T-helper 2 cell treated with Interferon-gamma antibody and Interleukin-4, amounts not matched to agents 5 μg/mL and 100 μg/mL, for 36 hours (primary cell): Measurements from ENCODE around the gene SLC7A11.
"Not testable (repeated sequence)": the region's sequence is repeated elsewhere in the genome, so short reads cannot be mapped to it uniquely, and the experiment has no call there.

Experiments
- DNase-seq: peaks from one replicate; pipeline ENCODE4 v3.0.0; 2021; ENCODE audit warnings: low spot score
- H3K27ac Mint-ChIP-seq: one replicate; pipeline ENCODE4 v1.8.0; 2021; ENCODE audit warnings: mild to moderate bottlenecking, mixed read lengths
- H3K27me3 Mint-ChIP-seq: one replicate; pipeline ENCODE4 v1.8.0; 2021; ENCODE audit warnings: low read depth, mixed read lengths
- H3K36me3 Mint-ChIP-seq: one replicate; pipeline ENCODE4 v1.8.0; 2021; ENCODE audit warnings: low read depth, mixed read lengths
- H3K4me1 Mint-ChIP-seq: one replicate; pipeline ENCODE4 v1.8.0; 2021; ENCODE audit warnings: low read depth, mixed read lengths
- H3K4me3 Mint-ChIP-seq: one replicate; pipeline ENCODE4 v1.8.0; 2022; ENCODE audit warnings: mild to moderate bottlenecking, moderate library complexity, mixed read lengths
- H3K9me3 Mint-ChIP-seq: one replicate; pipeline ENCODE4 v1.8.0; 2021; ENCODE audit warnings: mixed read lengths

SLC7A11 gene

DNA sequence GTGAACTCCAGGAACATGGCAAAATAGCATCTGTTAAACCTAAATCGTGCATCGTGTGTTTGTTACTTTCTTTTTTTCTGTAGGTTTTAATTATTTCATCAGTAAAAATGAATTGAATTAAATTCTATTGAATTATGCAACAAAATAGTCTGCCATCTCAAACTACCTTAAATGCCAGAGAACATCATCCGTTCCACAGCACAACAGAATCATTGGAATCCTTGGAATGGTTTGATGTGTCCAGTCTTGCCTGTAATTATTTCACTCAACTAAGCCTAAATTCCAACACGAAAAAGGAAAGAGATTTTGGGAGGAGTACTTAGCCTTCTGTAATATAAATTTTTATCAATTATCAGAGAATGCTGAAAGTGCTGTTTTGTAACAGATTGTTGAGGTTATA is 17.1 kb upstream of the SLC7A11 start:
- Mint-ChIP-seq H3K36me3 (no peaks in the 10 kb centered on the region), H3K27me3 (peaks cover 31% of the 10 kb centered on the region), H3K27ac (no peak overlapping the region), H3K4me1 (peaks cover 10% of the 10 kb centered on the region), H3K9me3 (no peaks in the 10 kb centered on the region), H3K4me3 (no peak overlapping the region)
- DNase-seq, result no peak

DNA sequence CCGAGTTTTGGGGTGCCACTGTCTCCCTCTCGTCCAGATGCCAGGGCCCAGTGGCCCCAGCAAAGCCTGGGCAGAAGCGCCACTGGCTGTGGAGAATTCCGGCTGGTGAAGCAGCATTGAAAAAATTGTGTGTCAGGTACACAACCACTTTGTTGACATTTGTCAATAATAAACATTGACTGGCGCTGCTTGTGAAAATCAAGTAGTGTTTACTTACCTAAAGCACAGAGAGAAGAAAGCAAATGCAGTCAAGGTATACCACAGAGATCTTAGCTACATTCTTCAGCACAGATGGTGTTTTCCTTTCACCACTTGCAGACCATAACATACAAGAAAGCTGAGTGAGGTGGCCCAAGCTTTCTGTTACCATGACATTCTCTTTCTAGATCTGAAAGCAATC is 14.5 kb upstream of the SLC7A11 start:
- DNase-seq, result no peak
- Mint-ChIP-seq H3K4me1 (peaks cover 10% of the 10 kb centered on the region), H3K4me3 (no peak overlapping the region), H3K27ac (no peak overlapping the region), H3K27me3 (peaks cover 29% of the 10 kb centered on the region), H3K36me3 (no peaks in the 10 kb centered on the region), H3K9me3 (no peaks in the 10 kb centered on the region)

DNA sequence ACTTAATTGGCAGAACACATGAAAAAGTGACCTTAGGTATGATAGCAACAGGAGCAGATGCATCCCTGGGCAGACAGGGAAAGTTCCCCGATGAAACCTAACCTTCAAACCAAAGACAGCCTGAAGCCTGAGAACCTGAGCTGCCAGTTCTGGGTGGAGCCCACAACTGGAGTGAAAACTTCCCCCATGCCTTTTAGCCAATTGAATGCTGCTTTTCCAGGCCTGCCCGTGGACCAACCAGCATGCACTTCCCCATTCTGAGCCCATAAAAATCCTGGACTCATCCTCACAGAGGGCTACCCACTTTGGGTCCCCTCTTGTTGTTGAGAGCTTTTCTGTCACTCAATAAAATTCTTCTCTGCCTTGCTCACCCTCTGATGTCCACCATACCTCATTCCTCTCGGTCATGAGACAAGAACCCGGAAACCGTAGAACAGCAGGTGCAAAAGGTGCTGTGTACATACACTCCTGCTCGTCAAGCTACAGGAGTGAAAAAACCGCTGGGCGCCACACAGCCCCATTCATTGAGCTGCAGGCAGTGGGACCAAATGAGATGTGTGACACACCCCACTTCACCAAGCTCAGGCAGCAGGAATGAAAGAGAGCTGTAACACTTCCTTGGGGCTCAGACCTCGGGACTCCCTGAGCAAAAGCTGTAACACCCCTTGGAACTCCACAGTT is 13.9 kb upstream of the SLC7A11 start:
- Mint-ChIP-seq H3K36me3 (no peaks in the 10 kb centered on the region), H3K4me3 (no peak overlapping the region), H3K9me3 (no peaks in the 10 kb centered on the region), H3K4me1 (peaks cover 10% of the 10 kb centered on the region), H3K27ac (no peak overlapping the region), H3K27me3 (peaks cover 28% of the 10 kb centered on the region)
- no peak for DNase-seq

DNA sequence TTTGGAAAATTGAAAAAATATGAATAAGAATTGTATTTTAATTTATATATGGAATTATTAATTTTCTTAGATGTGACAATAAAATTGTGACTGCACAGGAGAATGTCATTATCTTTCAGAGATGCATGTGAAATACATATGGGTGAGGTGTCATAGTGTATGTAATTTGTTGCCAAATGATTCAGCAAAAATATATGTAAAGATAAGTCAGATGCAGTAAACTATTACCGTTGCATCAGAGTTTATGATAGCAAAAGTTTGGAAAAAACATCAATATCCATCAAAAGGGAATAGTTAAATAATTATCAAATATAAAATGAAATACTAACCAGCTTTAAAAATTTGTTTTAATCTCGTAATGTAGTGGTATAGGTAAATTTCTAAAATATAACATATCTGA is 10.4 kb upstream of the SLC7A11 start:
- no peak overlapping the region for H3K27ac Mint-ChIP-seq
- H3K4me3 Mint-ChIP-seq, result no peak overlapping the region
- H3K4me1 Mint-ChIP-seq, result peaks cover 7% of the 10 kb centered on the region
- H3K27me3 Mint-ChIP-seq, result peaks cover 18% of the 10 kb centered on the region
- no peaks in the 10 kb centered on the region for H3K9me3 Mint-ChIP-seq
- no peaks in the 10 kb centered on the region for H3K36me3 Mint-ChIP-seq
- no peak for DNase-seq

DNA sequence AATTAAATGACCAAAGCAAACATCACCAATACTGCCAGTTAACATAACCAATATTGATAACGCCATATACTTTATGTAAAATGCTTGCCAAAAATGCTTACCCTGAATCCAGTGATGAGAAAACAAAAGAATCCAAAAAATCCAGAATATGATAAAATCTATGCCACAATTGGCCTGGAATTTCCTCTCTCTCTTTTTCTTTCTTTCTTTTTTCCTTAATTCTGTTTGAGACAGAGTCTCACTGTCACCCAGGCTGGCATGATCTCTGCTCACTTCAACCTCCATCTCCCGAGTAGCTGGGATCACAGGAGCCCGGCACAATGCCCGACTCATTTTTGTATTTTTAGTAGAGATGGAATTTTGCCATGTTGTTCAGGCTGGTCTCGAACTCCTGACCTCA is 9.8 kb upstream of the SLC7A11 start:
- Mint-ChIP-seq H3K36me3 (no peaks in the 10 kb centered on the region), H3K27me3 (peaks cover 16% of the 10 kb centered on the region), H3K4me3 (no peak overlapping the region), H3K9me3 (no peaks in the 10 kb centered on the region), H3K4me1 (peaks cover 8% of the 10 kb centered on the region), H3K27ac (no peak overlapping the region)
- DNase-seq, result no peak

DNA sequence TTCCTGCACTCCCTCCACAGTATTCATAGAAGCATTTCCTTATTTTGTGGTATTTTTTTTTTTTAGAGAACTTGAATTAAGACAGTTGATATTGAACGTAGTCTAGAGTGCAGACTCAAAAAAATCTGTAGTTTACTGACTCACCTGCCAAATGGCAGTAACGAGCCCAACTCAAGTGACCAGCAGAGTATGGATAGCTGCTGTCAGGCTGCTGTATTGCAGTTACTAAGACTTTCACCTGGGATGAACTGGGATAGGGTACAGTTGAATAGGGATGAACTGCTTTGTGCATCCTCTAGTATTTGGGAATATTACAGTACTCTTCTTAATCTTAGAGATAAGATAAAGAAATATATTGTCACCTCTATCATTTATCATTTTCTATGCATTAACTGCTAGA is 7.0 kb upstream of the SLC7A11 start:
- H3K9me3 Mint-ChIP-seq, result no peaks in the 10 kb centered on the region
- no peaks in the 10 kb centered on the region for H3K36me3 Mint-ChIP-seq
- DNase-seq, result no peak
- H3K27ac Mint-ChIP-seq, result no peak overlapping the region
- H3K27me3 Mint-ChIP-seq, result peaks cover 12% of the 10 kb centered on the region
- H3K4me1 Mint-ChIP-seq, result peaks cover 1% of the 10 kb centered on the region
- H3K4me3 Mint-ChIP-seq, result no peak overlapping the region

DNA sequence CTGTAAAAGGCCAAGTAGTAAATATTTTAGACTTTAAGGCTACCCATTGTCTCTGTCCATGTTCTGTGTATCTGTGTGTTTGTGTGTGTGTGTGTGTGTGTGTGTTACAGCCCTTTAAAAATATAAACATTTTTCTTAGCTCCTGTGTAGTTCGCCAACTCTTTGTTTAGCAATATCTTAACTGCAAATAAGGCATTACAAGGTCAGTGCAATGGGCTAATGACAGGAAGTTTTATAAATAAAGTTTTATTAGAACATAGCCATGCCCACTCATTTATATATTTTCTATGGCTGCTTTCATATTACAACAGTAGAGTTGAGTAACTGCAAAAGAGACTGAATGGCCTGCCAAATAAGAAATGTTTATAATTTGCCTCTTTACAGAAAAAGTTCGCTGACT is 5.9 kb upstream of the SLC7A11 start:
- H3K9me3 Mint-ChIP-seq, result no peaks in the 10 kb centered on the region
- H3K4me1 Mint-ChIP-seq, result peaks cover 6% of the 10 kb centered on the region
- no peak for DNase-seq
- no peaks in the 10 kb centered on the region for H3K36me3 Mint-ChIP-seq
- H3K4me3 Mint-ChIP-seq, result no peak overlapping the region
- peaks cover 10% of the 10 kb centered on the region for H3K27me3 Mint-ChIP-seq
- no peak overlapping the region for H3K27ac Mint-ChIP-seq

DNA sequence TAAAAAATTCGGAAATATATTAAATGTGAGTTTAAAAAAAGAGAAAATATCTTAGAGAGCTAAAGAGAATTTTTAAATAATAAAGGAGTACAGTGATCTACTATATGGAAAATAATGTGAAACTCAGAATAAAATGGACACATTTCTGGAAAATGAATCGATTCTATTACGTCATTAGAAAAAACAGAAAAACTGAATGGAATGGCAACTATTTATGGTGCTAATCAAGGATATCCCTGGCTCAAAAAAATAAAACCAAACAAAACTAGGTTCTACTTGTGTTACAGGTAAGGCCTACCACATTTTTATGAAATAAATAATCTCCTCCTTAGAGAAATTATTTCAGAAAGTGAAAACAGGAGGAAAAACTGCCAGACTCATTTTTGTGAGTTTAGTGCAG is 5.5 kb upstream of the SLC7A11 start:
- DNase-seq, result no peak
- no peaks in the 10 kb centered on the region for H3K36me3 Mint-ChIP-seq
- peaks cover 8% of the 10 kb centered on the region for H3K27me3 Mint-ChIP-seq

DNA sequence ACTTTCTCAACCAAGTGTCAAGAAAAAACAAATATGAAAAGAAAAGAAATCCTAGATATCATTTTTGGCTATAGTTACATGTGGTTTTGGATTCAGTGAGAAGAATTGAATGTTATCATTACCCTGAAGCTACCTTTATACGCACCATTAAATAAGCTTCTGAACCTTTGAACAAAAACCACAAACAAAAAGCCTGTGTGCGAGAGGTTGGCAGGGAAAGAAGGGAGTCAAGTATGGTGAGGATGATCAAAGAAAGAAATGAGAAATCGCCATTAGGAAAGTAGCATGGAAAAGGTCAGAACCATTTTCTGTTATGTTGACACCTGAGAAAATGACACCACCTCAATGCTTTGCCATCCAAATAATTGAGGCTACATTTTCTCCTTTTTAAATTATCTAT is 1.2 kb upstream of the SLC7A11 start:
- peaks cover 35% of the 10 kb centered on the region for H3K4me1 Mint-ChIP-seq
- H3K27me3 Mint-ChIP-seq, result no peaks in the 10 kb centered on the region
- no peaks in the 10 kb centered on the region for H3K9me3 Mint-ChIP-seq
- H3K27ac Mint-ChIP-seq, result peak overlapping the region; percentile 65
- DNase-seq, result no peak
- H3K4me3 Mint-ChIP-seq, result peak overlapping the region; percentile 9
- peaks cover 1% of the 10 kb centered on the region for H3K36me3 Mint-ChIP-seq

More for the DNA sequence above, 5.5 kb upstream of the SLC7A11 start:
- Mint-ChIP-seq H3K27ac (no peak overlapping the region), H3K9me3 (no peaks in the 10 kb centered on the region), H3K4me1 (peaks cover 6% of the 10 kb centered on the region), H3K4me3 (no peak overlapping the region)

DNA sequence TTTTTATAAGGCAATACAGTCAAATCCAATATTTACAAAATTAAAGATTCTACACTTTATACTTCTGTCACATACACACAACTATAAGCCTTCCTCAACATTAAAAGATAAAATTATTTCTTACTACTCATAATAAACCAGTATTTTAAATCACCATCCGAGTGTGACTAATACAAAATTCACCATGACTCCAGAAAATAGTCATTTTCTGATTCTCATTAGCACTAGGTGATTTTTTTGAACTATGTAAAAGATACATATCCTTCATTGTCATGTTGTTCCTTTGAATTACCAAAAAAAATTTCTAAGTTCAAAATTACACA is 646 bp upstream of the SLC7A11 start:
- no peaks in the 10 kb centered on the region for H3K27me3 Mint-ChIP-seq
- no peaks in the 10 kb centered on the region for H3K9me3 Mint-ChIP-seq
- no peak for DNase-seq
- H3K36me3 Mint-ChIP-seq, result peaks cover 1% of the 10 kb centered on the region
- peak overlapping the region; percentile 93 for H3K4me3 Mint-ChIP-seq
- H3K4me1 Mint-ChIP-seq, result peaks cover 37% of the 10 kb centered on the region
- H3K27ac Mint-ChIP-seq, result peak overlapping the region; percentile 96

DNA sequence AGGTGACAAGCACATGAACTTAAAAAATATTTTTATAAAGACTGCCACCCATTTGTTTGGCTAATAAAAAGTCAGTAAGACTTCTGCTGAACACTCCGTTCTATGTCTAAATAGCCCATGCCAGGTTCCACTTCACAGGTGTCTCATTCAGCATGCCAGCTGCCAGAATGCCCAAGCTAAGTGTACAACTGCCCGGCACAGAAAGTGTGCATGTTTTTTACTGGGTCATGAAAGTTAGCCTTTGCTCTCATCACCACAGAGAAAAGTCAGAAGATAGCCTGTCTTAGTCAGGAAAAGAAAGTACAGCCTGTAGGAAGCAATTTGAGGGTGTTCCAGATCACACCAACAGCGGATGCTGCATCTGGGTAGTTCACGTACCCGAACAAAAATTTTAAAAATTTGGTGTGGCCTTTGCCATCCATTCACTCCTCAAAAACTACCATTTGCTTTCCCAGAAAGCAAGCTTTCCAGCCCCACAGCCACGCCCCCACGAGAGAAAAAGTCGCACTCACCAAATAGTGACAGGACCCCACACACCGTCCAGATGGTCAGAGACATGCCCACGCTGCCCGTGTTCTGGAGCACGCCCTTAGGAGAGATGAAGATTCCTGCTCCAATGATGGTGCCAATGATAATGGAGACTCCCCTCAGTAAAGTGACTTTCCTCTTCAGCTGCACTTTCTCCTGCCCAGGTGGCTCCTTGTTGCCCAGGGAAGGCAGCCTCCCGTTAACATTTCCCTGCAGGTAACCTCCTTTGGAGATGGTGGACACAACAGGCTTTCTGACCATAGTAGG is 671 bp downstream of the SLC7A11 start:
- H3K36me3 Mint-ChIP-seq, result peaks cover 2% of the 10 kb centered on the region
- no peak for DNase-seq
- peaks cover 1% of the 10 kb centered on the region for H3K9me3 Mint-ChIP-seq
- H3K27me3 Mint-ChIP-seq, result no peaks in the 10 kb centered on the region
- H3K4me1 Mint-ChIP-seq, result peaks cover 36% of the 10 kb centered on the region
- peak overlapping the region; percentile 96 for H3K27ac Mint-ChIP-seq
- peak overlapping the region; percentile 93 for H3K4me3 Mint-ChIP-seq

DNA sequence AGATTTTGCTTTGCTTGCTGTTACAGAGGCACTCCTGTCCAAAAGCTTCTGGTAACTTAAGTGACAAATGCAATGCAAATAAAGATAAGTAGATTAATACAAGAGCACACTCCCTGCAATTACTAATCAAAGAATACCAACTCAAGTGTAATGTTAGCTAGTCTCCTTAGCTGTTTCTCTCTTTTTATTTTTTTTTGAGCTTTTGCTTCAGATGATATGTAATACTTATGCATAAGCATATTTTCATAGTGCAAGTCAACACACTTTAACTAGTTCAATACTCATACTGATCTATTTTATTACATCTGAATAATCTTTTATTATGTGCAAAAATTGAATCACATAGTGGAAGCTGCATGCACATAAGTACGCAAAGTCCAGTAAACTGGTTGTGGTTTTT is 2.7 kb downstream of the SLC7A11 start:
- Mint-ChIP-seq H3K4me1 (peaks cover 50% of the 10 kb centered on the region), H3K4me3 (peak overlapping the region; percentile 93), H3K27ac (peak overlapping the region; percentile 52), H3K9me3 (peaks cover 3% of the 10 kb centered on the region), H3K36me3 (peaks cover 7% of the 10 kb centered on the region), H3K27me3 (no peaks in the 10 kb centered on the region)
- DNase-seq, result no peak

DNA sequence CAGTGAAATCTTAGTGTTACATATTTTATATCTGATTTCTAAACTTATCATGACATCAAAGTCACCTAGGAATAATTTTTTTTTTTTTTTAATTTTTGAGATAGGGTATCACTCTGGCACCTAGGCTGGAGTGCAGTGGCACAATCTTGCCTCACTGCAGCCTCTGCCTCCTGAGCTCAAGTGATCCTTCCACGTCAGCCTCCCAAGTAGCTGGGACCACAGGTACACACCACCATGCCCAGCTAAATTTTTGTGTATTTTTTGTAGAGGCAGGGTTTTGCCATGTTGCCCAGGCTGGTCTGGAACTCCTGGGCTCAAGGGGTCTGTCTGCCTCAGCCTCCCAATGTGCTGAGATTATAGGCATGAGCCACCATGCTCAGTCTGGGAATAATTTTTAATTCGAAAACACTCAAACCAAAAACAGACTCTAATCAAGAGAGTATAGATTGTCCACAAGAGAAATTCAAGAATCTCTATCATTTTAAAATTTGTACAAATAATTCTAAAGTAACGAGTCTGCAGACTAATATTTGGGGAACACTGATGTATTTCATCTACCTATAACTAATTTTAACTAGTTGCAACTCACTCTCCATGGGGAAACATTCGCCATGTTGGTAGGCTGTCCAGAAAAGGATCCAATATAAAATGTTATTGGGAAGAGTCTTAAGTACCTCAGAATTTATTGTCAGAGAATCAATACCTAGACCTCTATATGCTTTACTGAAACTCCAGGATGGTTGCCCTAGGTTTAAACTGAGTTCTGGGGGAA is 3.4 kb downstream of the SLC7A11 start:
- Mint-ChIP-seq H3K4me3 (peak overlapping the region; percentile 53), H3K9me3 (peaks cover 3% of the 10 kb centered on the region), H3K27ac (no peak overlapping the region), H3K36me3 (peaks cover 7% of the 10 kb centered on the region), H3K4me1 (peaks cover 47% of the 10 kb centered on the region), H3K27me3 (no peaks in the 10 kb centered on the region)
- DNase-seq, result no peak

DNA sequence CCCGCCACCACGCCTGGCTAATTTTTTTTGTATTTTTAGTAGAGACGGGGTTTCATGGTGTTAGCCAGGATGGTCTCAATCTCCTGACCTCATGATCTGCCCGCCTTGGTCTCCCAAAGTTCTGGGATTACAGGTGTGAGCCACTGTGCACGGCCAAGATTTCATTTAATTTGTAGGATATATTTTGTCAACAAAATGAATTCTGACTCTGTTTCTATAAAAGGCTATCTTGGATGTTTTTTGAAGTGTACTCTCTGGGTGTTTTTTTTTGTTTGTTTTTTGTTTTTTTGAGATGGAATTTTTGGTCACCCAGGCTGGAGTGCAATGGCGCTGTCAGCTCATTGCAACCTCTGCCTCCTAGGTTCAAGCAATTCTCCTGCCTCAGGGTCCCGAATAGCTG is 5.0 kb downstream of the SLC7A11 start:
- H3K27ac Mint-ChIP-seq, H3K9me3 Mint-ChIP-seq, H3K27me3 Mint-ChIP-seq, H3K36me3 Mint-ChIP-seq, DNase-seq, H3K4me3 Mint-ChIP-seq: not testable (repeated sequence)
- H3K4me1 Mint-ChIP-seq, result peaks cover 44% of the 10 kb centered on the region
